H1 (cell line): Measurements from ENCODE around the gene TGFB2. TPM values are rescaled to one million over a fixed set of nuclear protein-coding genes. Genes with fewer than 3 reads are reported as not detected.

Experiments used
- CTCF ChIP-seq, 3 experiments: IDR thresholded peaks; 1 replicate in 2 of 3; 2 replicates in 1 of 3; pipeline versions ENCODE4 v1.5.1 to v1.6.1; 2011; ENCODE audit warnings: low read length in 3 of 3, mild to moderate bottlenecking in 3 of 3, inconsistent platforms in 2 of 3, low read depth in 1 of 3, moderate library complexity in 1 of 3; ENCODE audit not compliant: insufficient read depth in 1 of 3; ENCODE audit errors: control extremely low read depth in 1 of 3
- RXRA ChIP-seq: IDR thresholded peaks from 2 replicates; pipeline ENCODE4 v1.6.1; 2011; ENCODE audit warnings: low read depth, mild to moderate bottlenecking, low read length, moderate library complexity; ENCODE audit not compliant: insufficient read depth
- polyA plus RNA-seq, 7 experiments: library from polyadenylated mRNA; depleted of rRNA in 3 of 7; stranded (reverse) in 5 of 7; unstranded in 2 of 7; fragments of >200 nt in 5 of 7; fragments of 200-250 nt in 2 of 7; gene quantifications; 1 replicate in 5 of 7; 2 replicates in 1 of 7; 4 replicates in 1 of 7; pipeline versions ENCODE4 v1.2.1 to v1.2.3, GENCODE V29; 2011 to 2013; ENCODE audit warnings: missing spikeins in 2 of 7, mixed read lengths in 2 of 7
- total RNA-seq: library from RNA; stranded (reverse); fragmentation: NEBNext Ultra II Directional; extraction: Animal tissue kit (Norgen Biotek cat#: 25700); gene quantifications from 2 replicates; pipeline ENCODE4 v1.2.1, GENCODE V29; 2021

TGFB2 gene
- total and polyA plus RNA-seq, 2 of the 8 experiments (the other 6 are each of a cell fraction or from before 2014, with no cell fraction given) = 0.26 to 0.84 TPM

- TF ChIP-seq CTCF (IDR thresholded peaks at IDR 0.05; ENCODE audit: control extremely low read depth in 1 of 3, insufficient read depth in 1 of 3, low read depth in 1 of 3, low read length in 3 of 3) = no peak
- no peak for TF ChIP-seq RXRA
Observed at GRCh38 chr1:218468711-218469110, 123.6 kb downstream of the TGFB2 start (continued).
